Neural cell (in vitro differentiated cells): ENCODE results near the gene FGF5. TPM values are rescaled to one million over a fixed set of nuclear protein-coding genes. Genes with fewer than 3 reads are reported as not detected.

ENCODE experiments used
- H2AFZ ChIP-seq: fragments of 200-600, 300-800 bp; sonication (generic), shearing (Covaris generic); 2 replicates; pipeline ENCODE4 v1.6.0; 2014; ENCODE audit warnings: low read depth, mild to moderate bottlenecking, antibody characterized with exemption, low read length, moderate library complexity
- H3F3A ChIP-seq: fragments of 200-600 bp; shearing (Covaris generic); 2 replicates; pipeline ENCODE4 v1.6.1; 2016; ENCODE audit warnings: mild to moderate bottlenecking, moderate library complexity, mixed read lengths, antibody characterized with exemption, low read length; ENCODE audit not compliant: insufficient read depth, poor library complexity, severe bottlenecking
- H3K27ac ChIP-seq: fragments of 200-600, 300-800 bp; sonication (generic), shearing (Covaris generic); 2 replicates; pipeline ENCODE4 v1.5.1; 2014; ENCODE audit warnings: mild to moderate bottlenecking, low read length, moderate library complexity
- H3K27me3 ChIP-seq: fragments of 300-800, 200-600 bp; sonication (generic), shearing (Covaris generic); 2 replicates; pipeline ENCODE4 v1.6.0; 2014; ENCODE audit warnings: mild to moderate bottlenecking, low read depth, low read length, moderate library complexity; ENCODE audit not compliant: insufficient read depth
- H3K36me3 ChIP-seq: fragments of 300-800, 200-600 bp; sonication (generic), shearing (Covaris generic); 2 replicates; pipeline ENCODE4 v1.5.1; 2014; ENCODE audit warnings: mild to moderate bottlenecking, antibody characterized with exemption, low read length, moderate library complexity; ENCODE audit not compliant: insufficient read depth
- H3K4me2 ChIP-seq: fragments of 300-800, 200-600 bp; sonication (generic), shearing (Covaris generic); 2 replicates; pipeline ENCODE4 v1.6.0; 2014; ENCODE audit warnings: mild to moderate bottlenecking, low read length
- H3K4me3 ChIP-seq: fragments of 300-800, 200-600 bp; sonication (generic), shearing (Covaris generic); 2 replicates; pipeline ENCODE4 v1.5.1; 2014; ENCODE audit warnings: mild to moderate bottlenecking, low read length, moderate library complexity
- H3K79me2 ChIP-seq: fragments of 200-600 bp; shearing (Covaris generic); replicated peaks from 2 replicates; pipeline ENCODE4 v1.6.0; 2014; ENCODE audit warnings: mild to moderate bottlenecking, low read length, moderate library complexity; ENCODE audit not compliant: insufficient read depth
- H3K9ac ChIP-seq: fragments of 300-800, 200-600 bp; sonication (generic), shearing (Covaris generic); 2 replicates; pipeline ENCODE4 v1.6.1; 2016; ENCODE audit warnings: mild to moderate bottlenecking, low read length, mixed read lengths
- H3K9me2 ChIP-seq: fragments of 200-600 bp; shearing (Covaris generic); 2 replicates; pipeline ENCODE4 v1.6.1; 2016; ENCODE audit warnings: mild to moderate bottlenecking, low read length, mixed read lengths; ENCODE audit not compliant: insufficient read depth
- H3K9me3 ChIP-seq: fragments of 200-600, 300-800 bp; sonication (generic), shearing (Covaris generic); 2 replicates; pipeline ENCODE4 v1.6.1; 2016; ENCODE audit warnings: mild to moderate bottlenecking, mixed run types, low read length, moderate library complexity, mixed read lengths
- H4K20me1 ChIP-seq: fragments of 200-600 bp; shearing (Covaris generic); 2 replicates; pipeline ENCODE4 v1.6.1; 2016; ENCODE audit warnings: mild to moderate bottlenecking, mixed run types; ENCODE audit not compliant: insufficient read depth
- EP300 ChIP-seq: fragments of 450-650 bp; conservative IDR thresholded peaks from 2 replicates; pipeline ENCODE4 v1.6.1; 2014; ENCODE audit warnings: antibody characterized with exemption, mild to moderate bottlenecking, moderate library complexity; ENCODE audit not compliant: poor library complexity, severe bottlenecking
- EZH2 ChIP-seq: fragments of 200-600, 300-800 bp; shearing (Covaris generic), sonication (generic); IDR thresholded peaks from 2 replicates; pipeline ENCODE4 v1.6.1; 2014; ENCODE audit warnings: antibody characterized with exemption, low read length, borderline replicate concordance, mild to moderate bottlenecking; ENCODE audit not compliant: insufficient read depth, poor library complexity, severe bottlenecking
- MXI1 ChIP-seq: fragments of 450-650 bp; conservative IDR thresholded peaks from 2 replicates; pipeline ENCODE4 v1.6.1; 2014; ENCODE audit warnings: antibody characterized with exemption, mild to moderate bottlenecking; ENCODE audit not compliant: poor library complexity, severe bottlenecking
- POLR2AphosphoS5 ChIP-seq: IDR thresholded peaks from 2 replicates; pipeline ENCODE4 v1.6.1; 2012
- RAD21 ChIP-seq: fragments of 450-650 bp; conservative IDR thresholded peaks from 2 replicates; pipeline ENCODE4 v1.6.1; 2014; ENCODE audit warnings: antibody characterized with exemption, mild to moderate bottlenecking, moderate library complexity
- REST ChIP-seq: IDR thresholded peaks from 2 replicates; pipeline ENCODE4 v1.6.1; 2012; ENCODE audit warnings: borderline replicate concordance
- SMC3 ChIP-seq: fragments of 450-650 bp; conservative IDR thresholded peaks from 2 replicates; pipeline ENCODE4 v1.6.1; 2014; ENCODE audit warnings: antibody characterized with exemption, mild to moderate bottlenecking, moderate library complexity; ENCODE audit not compliant: poor library complexity
- TAF1 ChIP-seq: IDR thresholded peaks from 2 replicates; pipeline ENCODE4 v1.6.1; 2012; ENCODE audit warnings: low read depth
- polyA plus RNA-seq: library from polyadenylated mRNA; depleted of rRNA; stranded (reverse); fragments of >200 nt; gene quantifications from 2 replicates; pipeline ENCODE4 v1.2.3, GENCODE V29; 2014
- TF ChIP-seq, protein P1 (sequence below): fragments of 450-650 bp; IDR thresholded peaks from 2 replicates; pipeline ENCODE4 v1.5.1; 2014; ENCODE audit warnings: antibody characterized with exemption, mild to moderate bottlenecking, moderate library complexity; ENCODE audit not compliant: poor library complexity, severe bottlenecking

FGF5 gene
- polyA plus RNA-seq, 1 donor from 2014 or later = 0.26 TPM

- peak overlapping the region; percentile 93 for H3K27ac ChIP-seq
- H3F3A ChIP-seq = peaks cover 9% of the 10 kb centered on the region
- H2AFZ ChIP-seq = no peak overlapping the region
- H3K4me2 ChIP-seq = no peak overlapping the region
- H3K9ac ChIP-seq = no peak overlapping the region
- H4K20me1 ChIP-seq = no peaks in the 10 kb centered on the region
- H3K9me2 ChIP-seq = no peaks in the 10 kb centered on the region
- no peaks in the 10 kb centered on the region for H3K9me3 ChIP-seq
- no peaks in the 10 kb centered on the region for H3K36me3 ChIP-seq
- H3K79me2 ChIP-seq = no peaks in the 10 kb centered on the region
- no peaks in the 10 kb centered on the region for H3K27me3 ChIP-seq
- no peak overlapping the region for H3K4me3 ChIP-seq
- TF ChIP-seq REST = no peak
Measured at GRCh38 chr4:80309294-80310004, 43.0 kb downstream of the FGF5 start.

GRCh38 chr4:80311130-80311529 lies 44.7 kb downstream of the FGF5 start:
- Histone ChIP-seq H3K36me3 (no peaks in the 10 kb centered on the region), H4K20me1 (no peaks in the 10 kb centered on the region), H3K9me2 (no peaks in the 10 kb centered on the region), H3F3A (peaks cover 9% of the 10 kb centered on the region), H3K4me2 (no peak overlapping the region), H3K9me3 (no peaks in the 10 kb centered on the region), H3K27ac (no peak overlapping the region), H3K27me3 (no peaks in the 10 kb centered on the region), H3K79me2 (no peaks in the 10 kb centered on the region), H3K4me3 (no peak overlapping the region), H3K9ac (no peak overlapping the region), H2AFZ (no peak overlapping the region)
- no peak for TF ChIP-seq RAD21
- no peak for TF ChIP-seq EP300
- TF ChIP-seq TAF1 = no peak
- TF ChIP-seq EZH2 = no peak
- no peak for TF ChIP-seq POLR2AphosphoS5
- TF ChIP-seq MXI1 = no peak
- no peak for TF ChIP-seq REST
- TF ChIP-seq, protein P1, sequence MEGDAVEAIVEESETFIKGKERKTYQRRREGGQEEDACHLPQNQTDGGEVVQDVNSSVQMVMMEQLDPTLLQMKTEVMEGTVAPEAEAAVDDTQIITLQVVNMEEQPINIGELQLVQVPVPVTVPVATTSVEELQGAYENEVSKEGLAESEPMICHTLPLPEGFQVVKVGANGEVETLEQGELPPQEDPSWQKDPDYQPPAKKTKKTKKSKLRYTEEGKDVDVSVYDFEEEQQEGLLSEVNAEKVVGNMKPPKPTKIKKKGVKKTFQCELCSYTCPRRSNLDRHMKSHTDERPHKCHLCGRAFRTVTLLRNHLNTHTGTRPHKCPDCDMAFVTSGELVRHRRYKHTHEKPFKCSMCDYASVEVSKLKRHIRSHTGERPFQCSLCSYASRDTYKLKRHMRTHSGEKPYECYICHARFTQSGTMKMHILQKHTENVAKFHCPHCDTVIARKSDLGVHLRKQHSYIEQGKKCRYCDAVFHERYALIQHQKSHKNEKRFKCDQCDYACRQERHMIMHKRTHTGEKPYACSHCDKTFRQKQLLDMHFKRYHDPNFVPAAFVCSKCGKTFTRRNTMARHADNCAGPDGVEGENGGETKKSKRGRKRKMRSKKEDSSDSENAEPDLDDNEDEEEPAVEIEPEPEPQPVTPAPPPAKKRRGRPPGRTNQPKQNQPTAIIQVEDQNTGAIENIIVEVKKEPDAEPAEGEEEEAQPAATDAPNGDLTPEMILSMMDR = no peak
- TF ChIP-seq SMC3 = no peak
